Activated CD8-positive, alpha-beta memory T cell treated with anti-CD3 and anti-CD28 coated beads, Interleukin-2, amount 50 U/mL, for 4 hours (primary cell): Measurements from ENCODE around the gene KCTD8.
"Not testable (repeated sequence)": the region's sequence is repeated elsewhere in the genome, so short reads cannot be mapped to it uniquely, and the experiment has no call there.

Experiments
- DNase-seq: peaks from one replicate; pipeline ENCODE4 v3.0.0-alpha.2; 2020

The KCTD8 gene

GRCh38 chr4:44320833-44321232 lies 127.8 kb downstream of the KCTD8 start:
- no peak for DNase-seq

- DNase-seq = no peak
These were observed 129.5 kb downstream of the KCTD8 start for GRCh38 chr4:44319129-44319528.

GRCh38 chr4:44313702-44314101 lies 134.9 kb downstream of the KCTD8 start:
- no peak for DNase-seq

GRCh38 chr4:44287505-44287904 lies 161.1 kb downstream of the KCTD8 start:
- no peak for DNase-seq

GRCh38 chr4:44279469-44279868 lies 169.1 kb downstream of the KCTD8 start:
- no peak for DNase-seq

- no peak for DNase-seq
These were observed 169.5 kb downstream of the KCTD8 start for GRCh38 chr4:44279066-44279465.

- DNase-seq = no peak
These were observed 191.1 kb downstream of the KCTD8 start for GRCh38 chr4:44257461-44257860.

GRCh38 chr4:44256414-44256813 lies 192.2 kb downstream of the KCTD8 start:
- DNase-seq = no peak

- no peak for DNase-seq
These were observed 211.0 kb downstream of the KCTD8 start for GRCh38 chr4:44237643-44238042.

GRCh38 chr4:44235897-44236296 lies 212.7 kb downstream of the KCTD8 start:
- no peak for DNase-seq

GRCh38 chr4:44232262-44232661 lies 216.3 kb downstream of the KCTD8 start:
- no peak for DNase-seq

GRCh38 chr4:44231006-44231405 lies 217.6 kb downstream of the KCTD8 start:
- no peak for DNase-seq

- no peak for DNase-seq
These were observed 220.3 kb downstream of the KCTD8 start for GRCh38 chr4:44228326-44228725.

- no peak for DNase-seq
These were observed 227.2 kb downstream of the KCTD8 start for GRCh38 chr4:44221407-44221806.

- no peak for DNase-seq
These were observed 237.9 kb downstream of the KCTD8 start for GRCh38 chr4:44210750-44211149.

GRCh38 chr4:44196796-44197195 lies 251.8 kb downstream of the KCTD8 start:
- no peak for DNase-seq

GRCh38 chr4:44194365-44194764 lies 254.2 kb downstream of the KCTD8 start:
- DNase-seq = no peak

- DNase-seq = no peak
These were observed 261.8 kb downstream of the KCTD8 start for GRCh38 chr4:44186850-44187246.

GRCh38 chr4:44186096-44186849 lies 262.3 kb downstream of the KCTD8 start:
- DNase-seq = no peak

- DNase-seq = not testable (repeated sequence)
These were observed 266.9 kb downstream of the KCTD8 start for GRCh38 chr4:44181491-44182349.

GRCh38 chr4:44167766-44168165 lies 280.8 kb downstream of the KCTD8 start:
- not testable (repeated sequence) for DNase-seq

GRCh38 chr4:44165938-44166337 lies 282.7 kb downstream of the KCTD8 start:
- no peak for DNase-seq

- DNase-seq = no peak
These were observed 285.9 kb downstream of the KCTD8 start for GRCh38 chr4:44162538-44163270.
